Measurements from ENCODE around the gene NOC2L. TPM values are rescaled to one million over a fixed set of nuclear protein-coding genes. Genes with fewer than 3 reads are reported as not detected.

NOC2L gene
- total and polyA plus RNA-seq, 5 donors from 2014 or later = 36.8 to 56.6 (median 54.0) TPM

GRCh38 chr1:910311-910880 is 48.7 kb downstream of the NOC2L start:
- DNase-seq = no peak
- H3K27me3 Mint-ChIP-seq = peaks cover 47% of the 10 kb centered on the region

GRCh38 chr1:909861-910310 is 49.2 kb downstream of the NOC2L start:
- Histone ChIP-seq H3K4me1 (ENCODE audit: control insufficient read depth, insufficient read depth, low read length, poor library complexity, severe bottlenecking) (peaks cover 7% of the 10 kb centered on the region), H3K36me3 (ENCODE audit: control insufficient read depth, insufficient read depth, low read length) (no peaks in the 10 kb centered on the region), H3K27me3 (ENCODE audit: control insufficient read depth, insufficient read depth, low read length) (peaks cover 3% of the 10 kb centered on the region), H3K4me3 (ENCODE audit: low read depth, low read length) (no peak overlapping the region), H3K27ac (ENCODE audit: insufficient read depth, low read length, poor library complexity, severe bottlenecking) (no peak overlapping the region), H3K9me3 (ENCODE audit: control insufficient read depth in 2 of 2, low read length in 2 of 2) (no peaks in the 10 kb centered on the region)
- H3K4me1 Mint-ChIP-seq = peaks cover 0 to 7% (median 3%) of the 10 kb centered on the region in 4 donors
- peaks cover 0 to 2% (median 0%) of the 10 kb centered on the region in 7 donors for H3K9me3 Mint-ChIP-seq
- H3K27ac Mint-ChIP-seq = no peak overlapping the region
- ATAC-seq (ENCODE audit: low read depth in 2 of 2) = no peak
- H3K36me3 Mint-ChIP-seq = no peaks in the 10 kb centered on the region
- H3K27me3 Mint-ChIP-seq = peaks cover 47% of the 10 kb centered on the region
- no peak overlapping the region for H3K4me3 Mint-ChIP-seq
- no peak for DNase-seq

More at GRCh38 chr1:910311-910880, 48.7 kb downstream of the NOC2L start:
- Mint-ChIP-seq H3K4me1 (peaks cover 0 to 6% (median 1%) of the 10 kb centered on the region in 4 donors), H3K9me3 (peaks cover 0 to 2% (median 0%) of the 10 kb centered on the region in 7 donors), H3K4me3 (no peak overlapping the region), H3K36me3 (no peaks in the 10 kb centered on the region), H3K27ac (no peak overlapping the region)
- H3K4me1 ChIP-seq (ENCODE audit: control insufficient read depth, insufficient read depth, low read length, poor library complexity, severe bottlenecking) = peaks cover 2% of the 10 kb centered on the region
- ATAC-seq (ENCODE audit: low read depth in 2 of 2) = no peak
- H3K36me3 ChIP-seq (ENCODE audit: control insufficient read depth, insufficient read depth, low read length) = no peaks in the 10 kb centered on the region
- H3K27ac ChIP-seq (ENCODE audit: insufficient read depth, low read length, poor library complexity, severe bottlenecking) = no peak overlapping the region
- H3K27me3 ChIP-seq (ENCODE audit: control insufficient read depth, insufficient read depth, low read length) = peaks cover 3% of the 10 kb centered on the region
- H3K9me3 ChIP-seq (ENCODE audit: control insufficient read depth in 2 of 2, low read length in 2 of 2) = no peaks in the 10 kb centered on the region
- no peak overlapping the region for H3K4me3 ChIP-seq (ENCODE audit: low read depth, low read length)

GRCh38 chr1:908661-909060 is 50.4 kb downstream of the NOC2L start:
- no peaks in the 10 kb centered on the region for H3K9me3 ChIP-seq (ENCODE audit: control insufficient read depth in 2 of 2, low read length in 2 of 2)
- H3K27ac Mint-ChIP-seq = no peak overlapping the region
- H3K9me3 Mint-ChIP-seq = peaks cover 0 to 2% (median 0%) of the 10 kb centered on the region in 7 donors
- peaks cover 10% of the 10 kb centered on the region for H3K4me1 ChIP-seq (ENCODE audit: control insufficient read depth, insufficient read depth, low read length, poor library complexity, severe bottlenecking)
- no peaks in the 10 kb centered on the region for H3K36me3 Mint-ChIP-seq
- no peak overlapping the region for H3K27ac ChIP-seq (ENCODE audit: insufficient read depth, low read length, poor library complexity, severe bottlenecking)
- no peak for DNase-seq
- ATAC-seq (ENCODE audit: low read depth in 2 of 2) = no peak
- no peak overlapping the region for H3K4me3 Mint-ChIP-seq
- H3K4me3 ChIP-seq (ENCODE audit: low read depth, low read length) = no peak overlapping the region
- no peaks in the 10 kb centered on the region for H3K36me3 ChIP-seq (ENCODE audit: control insufficient read depth, insufficient read depth, low read length)
- H3K4me1 Mint-ChIP-seq = peaks cover 0 to 10% (median 3%) of the 10 kb centered on the region in 4 donors
- peaks cover 46% of the 10 kb centered on the region for H3K27me3 Mint-ChIP-seq
- H3K27me3 ChIP-seq (ENCODE audit: control insufficient read depth, insufficient read depth, low read length) = peaks cover 3% of the 10 kb centered on the region

GRCh38 chr1:907611-908451 is 51.2 kb downstream of the NOC2L start:
- DNase-seq (no peak), ATAC-seq (ENCODE audit: low read depth in 2 of 2) (no peak)
- Mint-ChIP-seq H3K4me1 (peaks cover 0 to 15% (median 3%) of the 10 kb centered on the region in 4 donors), H3K9me3 (peaks cover 0 to 2% (median 0%) of the 10 kb centered on the region in 7 donors), H3K4me3 (no peak overlapping the region), H3K27me3 (peaks cover 53% of the 10 kb centered on the region), H3K27ac (no peak overlapping the region), H3K36me3 (no peaks in the 10 kb centered on the region)
- peaks cover 3% of the 10 kb centered on the region for H3K27me3 ChIP-seq (ENCODE audit: control insufficient read depth, insufficient read depth, low read length)
- H3K4me1 ChIP-seq (ENCODE audit: control insufficient read depth, insufficient read depth, low read length, poor library complexity, severe bottlenecking) = peaks cover 10% of the 10 kb centered on the region
- no peaks in the 10 kb centered on the region for H3K9me3 ChIP-seq (ENCODE audit: control insufficient read depth in 2 of 2, low read length in 2 of 2)
- no peak overlapping the region for H3K4me3 ChIP-seq (ENCODE audit: low read depth, low read length)
- H3K27ac ChIP-seq (ENCODE audit: insufficient read depth, low read length, poor library complexity, severe bottlenecking) = no peak overlapping the region
- no peaks in the 10 kb centered on the region for H3K36me3 ChIP-seq (ENCODE audit: control insufficient read depth, insufficient read depth, low read length)

- H3K9me3 ChIP-seq (ENCODE audit: control insufficient read depth in 2 of 2, low read length in 2 of 2) = no peaks in the 10 kb centered on the region
- H3K4me3 Mint-ChIP-seq = peak overlapping the region in 3 of 4 donors; percentile 28 to 52 (median 47)
- DNase-seq = no peak
- H3K27ac ChIP-seq (ENCODE audit: insufficient read depth, low read length, poor library complexity, severe bottlenecking) = no peak overlapping the region
- peak; percentile 28 to 30 for ATAC-seq (ENCODE audit: low read depth in 2 of 2)
- no peak overlapping the region for H3K4me3 ChIP-seq (ENCODE audit: low read depth, low read length)
- H3K36me3 ChIP-seq (ENCODE audit: control insufficient read depth, insufficient read depth, low read length) = no peaks in the 10 kb centered on the region
- peaks cover 48% of the 10 kb centered on the region for H3K27me3 Mint-ChIP-seq
- peaks cover 3% of the 10 kb centered on the region for H3K27me3 ChIP-seq (ENCODE audit: control insufficient read depth, insufficient read depth, low read length)
- peaks cover 0 to 15% (median 1%) of the 10 kb centered on the region in 4 donors for H3K4me1 Mint-ChIP-seq
- H3K36me3 Mint-ChIP-seq = no peaks in the 10 kb centered on the region
- no peak overlapping the region for H3K27ac Mint-ChIP-seq
- peaks cover 10% of the 10 kb centered on the region for H3K4me1 ChIP-seq (ENCODE audit: control insufficient read depth, insufficient read depth, low read length, poor library complexity, severe bottlenecking)
- peaks cover 0 to 2% (median 0%) of the 10 kb centered on the region in 7 donors for H3K9me3 Mint-ChIP-seq
These were observed 52.2 kb downstream of the NOC2L start for GRCh38 chr1:906600-907420.

GRCh38 chr1:905811-906599 is 53.1 kb downstream of the NOC2L start:
- Histone ChIP-seq H3K27me3 (ENCODE audit: control insufficient read depth, insufficient read depth, low read length) (peaks cover 3% of the 10 kb centered on the region), H3K36me3 (ENCODE audit: control insufficient read depth, insufficient read depth, low read length) (no peaks in the 10 kb centered on the region), H3K9me3 (ENCODE audit: control insufficient read depth in 2 of 2, low read length in 2 of 2) (no peaks in the 10 kb centered on the region), H3K27ac (ENCODE audit: insufficient read depth, low read length, poor library complexity, severe bottlenecking) (no peak overlapping the region), H3K4me3 (ENCODE audit: low read depth, low read length) (no peak overlapping the region), H3K4me1 (ENCODE audit: control insufficient read depth, insufficient read depth, low read length, poor library complexity, severe bottlenecking) (peaks cover 10% of the 10 kb centered on the region)
- ATAC-seq (ENCODE audit: low read depth in 2 of 2) (no peak), DNase-seq (no peak)
- Mint-ChIP-seq H3K4me3 (peak overlapping the region in 3 of 4 donors; percentile 52 to 73 (median 54)), H3K9me3 (peaks cover 0 to 2% (median 0%) of the 10 kb centered on the region in 7 donors), H3K36me3 (no peaks in the 10 kb centered on the region), H3K27me3 (peaks cover 47% of the 10 kb centered on the region), H3K27ac (no peak overlapping the region), H3K4me1 (peaks cover 0 to 15% (median 1%) of the 10 kb centered on the region in 4 donors)
